ENCODE data around the gene DENND1C.

The DENND1C gene

GRCh38 chr19:6484230-6484629, 2.6 kb upstream of the DENND1C start:
- no peak for DNase-seq
- no peak overlapping the region for H3K4me3 ChIP-seq (ENCODE audit: low read length)
- no peaks in the 10 kb centered on the region for H3K79me1 ChIP-seq (ENCODE audit: low read length)
- H4K8ac ChIP-seq (ENCODE audit: low read depth, low read length): no peak overlapping the region
- no peak overlapping the region for H4K5ac ChIP-seq (ENCODE audit: low read length)
- H3K23ac ChIP-seq (ENCODE audit: low read length): no peak overlapping the region
- H3K56ac ChIP-seq (ENCODE audit: low read length): no peak overlapping the region
- H2BK15ac ChIP-seq (replicated peaks; ENCODE audit: low read depth): no peak overlapping the region
- H3K27me3 ChIP-seq (ENCODE audit: insufficient read depth, low read length, poor library complexity): no peaks in the 10 kb centered on the region
- no peak overlapping the region for H3K4ac ChIP-seq (ENCODE audit: low read depth, low read length)
- H3K4me2 ChIP-seq (ENCODE audit: low read length): no peak overlapping the region
- H3K79me2 ChIP-seq (ENCODE audit: control insufficient read depth, insufficient read depth, low read length): no peaks in the 10 kb centered on the region
- H3K9ac ChIP-seq (ENCODE audit: low read length): no peak overlapping the region
- H3K36me3 ChIP-seq (ENCODE audit: control insufficient read depth, insufficient read depth, low read length): no peaks in the 10 kb centered on the region
- no peaks in the 10 kb centered on the region for H3K4me1 ChIP-seq (ENCODE audit: control insufficient read depth, low read depth, low read length)
- H3K18ac ChIP-seq (ENCODE audit: low read length): no peak overlapping the region
- no peak overlapping the region for H3K27ac ChIP-seq (ENCODE audit: low read depth, low read length)
- no peak overlapping the region for H2BK5ac ChIP-seq (ENCODE audit: low read length)
- WGBS (ENCODE audit: extremely low coverage, insufficient coverage, low lambda C conversion rate): no CpG with 5 or more reads among the region's 8 CpGs
- no peak overlapping the region for H2AK5ac ChIP-seq (ENCODE audit: low read length)
- no peak overlapping the region for H2BK120ac ChIP-seq (ENCODE audit: low read depth, low read length)

GRCh38 chr19:6483235-6483634, 1.6 kb upstream of the DENND1C start:
- DNase-seq: no peak
- Histone ChIP-seq H4K8ac (ENCODE audit: low read depth, low read length) (no peak overlapping the region), H3K56ac (ENCODE audit: low read length) (no peak overlapping the region), H2BK15ac (replicated peaks; ENCODE audit: low read depth) (no peak overlapping the region), H3K79me2 (ENCODE audit: control insufficient read depth, insufficient read depth, low read length) (no peaks in the 10 kb centered on the region), H3K4ac (ENCODE audit: low read depth, low read length) (no peak overlapping the region), H2BK120ac (ENCODE audit: low read depth, low read length) (no peak overlapping the region), H4K5ac (ENCODE audit: low read length) (no peak overlapping the region), H3K4me3 (ENCODE audit: low read length) (no peak overlapping the region), H2BK5ac (ENCODE audit: low read length) (no peak overlapping the region), H3K27me3 (ENCODE audit: insufficient read depth, low read length, poor library complexity) (no peaks in the 10 kb centered on the region), H3K4me2 (ENCODE audit: low read length) (no peak overlapping the region), H3K4me1 (ENCODE audit: control insufficient read depth, low read depth, low read length) (no peaks in the 10 kb centered on the region), H3K9ac (ENCODE audit: low read length) (no peak overlapping the region), H3K18ac (ENCODE audit: low read length) (no peak overlapping the region), H3K23ac (ENCODE audit: low read length) (no peak overlapping the region), H3K36me3 (ENCODE audit: control insufficient read depth, insufficient read depth, low read length) (no peaks in the 10 kb centered on the region), H3K79me1 (ENCODE audit: low read length) (no peaks in the 10 kb centered on the region), H2AK5ac (ENCODE audit: low read length) (no peak overlapping the region), H3K27ac (ENCODE audit: low read depth, low read length) (no peak overlapping the region)
- no CpG with 5 or more reads among the region's 3 CpGs for WGBS (ENCODE audit: extremely low coverage, insufficient coverage, low lambda C conversion rate)

- Histone ChIP-seq H3K23ac (ENCODE audit: low read length) (no peak overlapping the region), H3K4me1 (ENCODE audit: control insufficient read depth, low read depth, low read length) (no peaks in the 10 kb centered on the region), H3K18ac (ENCODE audit: low read length) (no peak overlapping the region), H3K27ac (ENCODE audit: low read depth, low read length) (no peak overlapping the region), H4K8ac (ENCODE audit: low read depth, low read length) (no peak overlapping the region), H3K27me3 (ENCODE audit: insufficient read depth, low read length, poor library complexity) (no peaks in the 10 kb centered on the region), H2BK5ac (ENCODE audit: low read length) (no peak overlapping the region), H3K4me2 (ENCODE audit: low read length) (no peak overlapping the region), H3K36me3 (ENCODE audit: control insufficient read depth, insufficient read depth, low read length) (no peaks in the 10 kb centered on the region), H3K79me1 (ENCODE audit: low read length) (no peaks in the 10 kb centered on the region), H4K5ac (ENCODE audit: low read length) (no peak overlapping the region), H2BK120ac (ENCODE audit: low read depth, low read length) (no peak overlapping the region), H3K4me3 (ENCODE audit: low read length) (no peak overlapping the region), H3K9ac (ENCODE audit: low read length) (no peak overlapping the region), H3K56ac (ENCODE audit: low read length) (no peak overlapping the region), H2BK15ac (replicated peaks; ENCODE audit: low read depth) (no peak overlapping the region), H2AK5ac (ENCODE audit: low read length) (no peak overlapping the region), H3K4ac (ENCODE audit: low read depth, low read length) (no peak overlapping the region), H3K79me2 (ENCODE audit: control insufficient read depth, insufficient read depth, low read length) (no peaks in the 10 kb centered on the region)
- DNase-seq: no peak
- no CpG with 5 or more reads among the region's 8 CpGs for WGBS (ENCODE audit: extremely low coverage, insufficient coverage, low lambda C conversion rate)
Observed at GRCh38 chr19:6482343-6482686, 728 bp upstream of the DENND1C start.

GRCh38 chr19:6480848-6481415, 655 bp downstream of the DENND1C start:
- H3K79me2 ChIP-seq (ENCODE audit: control insufficient read depth, insufficient read depth, low read length): no peaks in the 10 kb centered on the region
- no peak overlapping the region for H3K4me2 ChIP-seq (ENCODE audit: low read length)
- H3K27me3 ChIP-seq (ENCODE audit: insufficient read depth, low read length, poor library complexity): no peaks in the 10 kb centered on the region
- no peak overlapping the region for H3K18ac ChIP-seq (ENCODE audit: low read length)
- no CpG with 5 or more reads among the region's 10 CpGs for WGBS (ENCODE audit: extremely low coverage, insufficient coverage, low lambda C conversion rate)
- H2BK15ac ChIP-seq (replicated peaks; ENCODE audit: low read depth): no peak overlapping the region
- H3K36me3 ChIP-seq (ENCODE audit: control insufficient read depth, insufficient read depth, low read length): no peaks in the 10 kb centered on the region
- H3K9ac ChIP-seq (ENCODE audit: low read length): no peak overlapping the region
- no peak overlapping the region for H4K8ac ChIP-seq (ENCODE audit: low read depth, low read length)
- H3K79me1 ChIP-seq (ENCODE audit: low read length): no peaks in the 10 kb centered on the region
- H4K5ac ChIP-seq (ENCODE audit: low read length): no peak overlapping the region
- H3K23ac ChIP-seq (ENCODE audit: low read length): no peak overlapping the region
- no peak overlapping the region for H3K56ac ChIP-seq (ENCODE audit: low read length)
- H3K4me3 ChIP-seq (ENCODE audit: low read length): no peak overlapping the region
- H2BK5ac ChIP-seq (ENCODE audit: low read length): no peak overlapping the region
- H3K4me1 ChIP-seq (ENCODE audit: control insufficient read depth, low read depth, low read length): no peaks in the 10 kb centered on the region
- DNase-seq: no peak
- no peak overlapping the region for H3K27ac ChIP-seq (ENCODE audit: low read depth, low read length)
- no peak overlapping the region for H2AK5ac ChIP-seq (ENCODE audit: low read length)
- H2BK120ac ChIP-seq (ENCODE audit: low read depth, low read length): no peak overlapping the region
- H3K4ac ChIP-seq (ENCODE audit: low read depth, low read length): no peak overlapping the region

- no peaks in the 10 kb centered on the region for H3K4me1 ChIP-seq (ENCODE audit: control insufficient read depth, low read depth, low read length)
- H3K9ac ChIP-seq (ENCODE audit: low read length): no peak overlapping the region
- H4K5ac ChIP-seq (ENCODE audit: low read length): no peak overlapping the region
- no CpG with 5 or more reads among the region's 7 CpGs for WGBS (ENCODE audit: extremely low coverage, insufficient coverage, low lambda C conversion rate)
- H4K8ac ChIP-seq (ENCODE audit: low read depth, low read length): no peak overlapping the region
- H3K27me3 ChIP-seq (ENCODE audit: insufficient read depth, low read length, poor library complexity): no peaks in the 10 kb centered on the region
- no peaks in the 10 kb centered on the region for H3K36me3 ChIP-seq (ENCODE audit: control insufficient read depth, insufficient read depth, low read length)
- H3K4me2 ChIP-seq (ENCODE audit: low read length): no peak overlapping the region
- no peak overlapping the region for H2BK15ac ChIP-seq (replicated peaks; ENCODE audit: low read depth)
- no peak overlapping the region for H3K56ac ChIP-seq (ENCODE audit: low read length)
- no peak overlapping the region for H3K4ac ChIP-seq (ENCODE audit: low read depth, low read length)
- no peak overlapping the region for H2AK5ac ChIP-seq (ENCODE audit: low read length)
- no peak overlapping the region for H3K27ac ChIP-seq (ENCODE audit: low read depth, low read length)
- no peak overlapping the region for H3K18ac ChIP-seq (ENCODE audit: low read length)
- no peak overlapping the region for H3K4me3 ChIP-seq (ENCODE audit: low read length)
- H3K79me1 ChIP-seq (ENCODE audit: low read length): no peaks in the 10 kb centered on the region
- no peak overlapping the region for H3K23ac ChIP-seq (ENCODE audit: low read length)
- no peak overlapping the region for H2BK120ac ChIP-seq (ENCODE audit: low read depth, low read length)
- no peak for DNase-seq
- no peaks in the 10 kb centered on the region for H3K79me2 ChIP-seq (ENCODE audit: control insufficient read depth, insufficient read depth, low read length)
- no peak overlapping the region for H2BK5ac ChIP-seq (ENCODE audit: low read length)
Observed at GRCh38 chr19:6479836-6480398, 1.7 kb downstream of the DENND1C start.

GRCh38 chr19:6478815-6479214, 2.8 kb downstream of the DENND1C start:
- Histone ChIP-seq H3K18ac (ENCODE audit: low read length) (no peak overlapping the region), H3K79me1 (ENCODE audit: low read length) (no peaks in the 10 kb centered on the region), H2AK5ac (ENCODE audit: low read length) (no peak overlapping the region), H2BK120ac (ENCODE audit: low read depth, low read length) (no peak overlapping the region), H3K4me3 (ENCODE audit: low read length) (no peak overlapping the region), H2BK5ac (ENCODE audit: low read length) (no peak overlapping the region), H3K36me3 (ENCODE audit: control insufficient read depth, insufficient read depth, low read length) (no peaks in the 10 kb centered on the region), H4K8ac (ENCODE audit: low read depth, low read length) (no peak overlapping the region), H3K56ac (ENCODE audit: low read length) (no peak overlapping the region), H2BK15ac (replicated peaks; ENCODE audit: low read depth) (no peak overlapping the region), H3K4ac (ENCODE audit: low read depth, low read length) (no peak overlapping the region), H3K23ac (ENCODE audit: low read length) (no peak overlapping the region), H4K5ac (ENCODE audit: low read length) (no peak overlapping the region), H3K4me2 (ENCODE audit: low read length) (no peak overlapping the region), H3K27me3 (ENCODE audit: insufficient read depth, low read length, poor library complexity) (no peaks in the 10 kb centered on the region), H3K4me1 (ENCODE audit: control insufficient read depth, low read depth, low read length) (no peaks in the 10 kb centered on the region), H3K27ac (ENCODE audit: low read depth, low read length) (no peak overlapping the region), H3K79me2 (ENCODE audit: control insufficient read depth, insufficient read depth, low read length) (no peaks in the 10 kb centered on the region), H3K9ac (ENCODE audit: low read length) (no peak overlapping the region)
- no peak for DNase-seq
- WGBS (ENCODE audit: extremely low coverage, insufficient coverage, low lambda C conversion rate): no CpG with 5 or more reads among the region's 13 CpGs
